Inferior parietal cortex (tissue), 1 donor: ENCODE results near the gene CLIC3.
A peak's percentile ranks its signal among the peaks of the same experiment; 100 is the strongest.

Experiments used
- DNase-seq: peaks from one replicate; pipeline ENCODE4 v3.0.0-alpha.2; 2016; ENCODE audit errors: extremely low spot score

CLIC3 gene

DNA sequence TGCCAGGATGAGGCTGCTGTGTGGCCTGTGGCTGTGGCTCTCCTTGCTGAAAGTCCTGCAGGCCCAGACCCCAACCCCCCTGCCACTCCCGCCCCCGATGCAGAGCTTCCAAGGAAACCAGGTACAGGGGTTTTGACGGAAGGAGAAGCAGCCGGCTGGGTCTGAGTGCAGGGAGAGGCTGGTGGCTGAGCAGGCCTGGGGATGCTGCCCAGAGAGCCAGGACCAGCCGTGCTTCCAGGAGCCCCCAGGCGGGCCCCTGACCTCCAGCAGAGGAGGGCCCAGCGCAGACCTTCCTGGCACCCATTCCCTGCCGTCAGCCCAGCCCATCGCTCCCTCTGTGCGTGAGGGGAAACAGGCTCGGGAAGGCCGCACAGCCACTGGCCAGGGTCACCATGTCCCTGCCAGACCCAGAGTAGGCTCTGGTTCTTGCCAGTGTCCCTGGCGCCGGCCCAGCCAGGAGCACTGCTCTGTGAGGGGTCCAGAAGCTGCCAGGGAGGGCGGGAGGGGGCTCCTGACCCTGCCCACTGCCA, 44.0 kb downstream of the CLIC3 start:
- DNase-seq = no peak

GRCh38 chr9:136951541-136952320, 44.6 kb downstream of the CLIC3 start, which contains the start of gene LCN12:
Gene LCN12 (plus strand): TSS chr9:136952273. CDS start chr9:136952328, 55 bp downstream.
- no peak for DNase-seq

DNA sequence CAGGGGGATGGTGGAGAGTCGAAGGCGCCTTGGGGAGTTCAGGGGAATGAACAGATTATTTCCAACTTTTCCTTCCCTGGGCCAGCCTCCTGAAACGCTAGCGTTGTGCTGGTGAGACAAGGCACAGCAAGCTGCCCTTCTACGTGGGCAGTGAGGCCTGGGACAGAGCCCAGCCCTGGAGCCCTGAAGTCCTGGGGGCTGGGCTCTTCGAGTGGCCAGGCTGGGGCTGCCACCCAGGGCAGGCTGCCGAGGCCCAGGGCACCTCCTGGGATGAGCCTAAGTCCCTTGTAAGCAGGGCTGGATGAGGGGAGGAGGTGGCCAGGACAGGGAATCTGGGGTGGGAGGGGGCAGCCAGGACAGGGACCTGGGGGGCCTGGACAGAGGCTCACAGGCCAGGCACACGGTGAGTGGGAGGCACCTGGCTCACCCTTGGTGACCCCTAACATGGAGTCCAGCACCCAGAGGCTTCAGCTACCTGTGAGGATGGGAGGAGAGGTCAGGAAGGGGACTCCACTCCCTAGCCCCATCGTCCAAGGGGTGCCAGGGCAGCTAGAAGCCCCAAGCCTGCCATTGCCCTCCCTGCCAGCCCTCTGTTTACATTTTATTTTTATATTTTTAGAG, 45.6 kb downstream of the CLIC3 start:
- DNase-seq = no peak

DNA sequence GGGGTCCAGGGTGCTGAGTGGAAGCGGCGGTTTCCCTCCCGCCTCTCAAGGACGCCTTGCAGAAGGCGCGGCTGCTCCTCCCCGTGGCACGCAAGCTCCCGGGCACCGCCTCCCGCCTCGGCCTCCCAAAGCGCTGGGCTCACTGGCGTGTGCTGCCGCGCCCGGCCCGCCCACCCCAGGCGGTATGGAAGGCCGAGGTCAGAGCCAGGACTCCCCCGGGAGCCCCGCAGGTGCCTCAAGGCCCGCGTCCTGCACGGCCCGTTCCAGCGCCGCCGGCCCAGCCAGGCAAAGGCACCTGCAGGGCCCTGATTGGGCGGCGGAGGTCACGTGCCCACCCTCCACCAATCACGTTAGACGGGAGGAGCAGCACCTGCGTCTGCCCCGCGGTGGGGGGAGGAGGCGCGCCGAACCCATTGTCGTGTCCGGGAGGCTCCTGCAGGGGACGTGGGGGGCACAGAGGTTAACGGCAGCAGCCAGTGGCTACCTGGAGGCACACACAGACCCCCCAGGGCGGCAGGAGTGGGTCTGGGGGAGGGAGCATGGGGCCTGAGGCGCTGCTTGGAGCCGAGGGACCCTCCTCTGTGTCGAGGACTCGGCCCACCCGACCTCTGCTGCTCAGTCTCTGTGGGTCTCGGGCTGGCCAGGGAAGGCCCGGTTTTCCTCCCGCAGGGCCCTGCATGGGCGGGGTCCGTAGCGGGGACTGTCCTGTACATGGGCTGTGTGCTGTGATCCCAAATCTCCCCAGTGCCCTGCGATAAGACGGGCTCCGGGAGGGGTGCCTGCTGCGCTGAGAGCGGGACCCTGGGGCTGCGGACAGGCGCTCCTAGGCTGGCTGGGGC, 46.3 kb downstream of the CLIC3 start:
- peak; percentile 96 for DNase-seq

GRCh38 chr9:136949239-136949816, 47.0 kb downstream of the CLIC3 start:
- DNase-seq = no peak

DNA sequence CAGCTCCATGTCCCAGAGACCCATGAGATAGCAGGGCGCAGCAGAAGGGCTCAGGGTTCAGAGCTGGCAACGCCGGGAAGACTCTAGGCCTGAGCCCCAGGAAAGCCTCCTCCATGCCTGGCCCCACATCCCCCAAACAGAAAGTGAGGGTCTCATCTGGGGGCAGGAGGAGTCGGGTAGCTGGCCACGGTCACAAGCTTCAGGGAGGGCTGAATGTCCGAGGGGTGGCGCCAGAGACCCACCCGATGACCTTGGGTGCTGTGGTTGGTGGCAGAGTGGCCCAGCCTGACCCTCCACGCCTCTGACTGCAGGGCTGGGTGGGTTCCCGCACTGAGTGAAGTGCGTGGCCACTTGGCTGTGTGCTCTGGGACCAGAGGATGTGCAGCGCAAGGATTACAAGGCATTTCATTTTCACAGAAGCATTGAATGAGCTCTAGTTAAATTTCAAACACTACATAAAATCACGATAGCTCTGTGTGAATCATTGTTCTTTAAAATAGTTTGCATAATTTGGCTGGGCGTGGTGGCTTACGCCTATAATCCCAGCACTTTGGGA, 48.3 kb downstream of the CLIC3 start:
- peak; percentile 70 for DNase-seq

DNA sequence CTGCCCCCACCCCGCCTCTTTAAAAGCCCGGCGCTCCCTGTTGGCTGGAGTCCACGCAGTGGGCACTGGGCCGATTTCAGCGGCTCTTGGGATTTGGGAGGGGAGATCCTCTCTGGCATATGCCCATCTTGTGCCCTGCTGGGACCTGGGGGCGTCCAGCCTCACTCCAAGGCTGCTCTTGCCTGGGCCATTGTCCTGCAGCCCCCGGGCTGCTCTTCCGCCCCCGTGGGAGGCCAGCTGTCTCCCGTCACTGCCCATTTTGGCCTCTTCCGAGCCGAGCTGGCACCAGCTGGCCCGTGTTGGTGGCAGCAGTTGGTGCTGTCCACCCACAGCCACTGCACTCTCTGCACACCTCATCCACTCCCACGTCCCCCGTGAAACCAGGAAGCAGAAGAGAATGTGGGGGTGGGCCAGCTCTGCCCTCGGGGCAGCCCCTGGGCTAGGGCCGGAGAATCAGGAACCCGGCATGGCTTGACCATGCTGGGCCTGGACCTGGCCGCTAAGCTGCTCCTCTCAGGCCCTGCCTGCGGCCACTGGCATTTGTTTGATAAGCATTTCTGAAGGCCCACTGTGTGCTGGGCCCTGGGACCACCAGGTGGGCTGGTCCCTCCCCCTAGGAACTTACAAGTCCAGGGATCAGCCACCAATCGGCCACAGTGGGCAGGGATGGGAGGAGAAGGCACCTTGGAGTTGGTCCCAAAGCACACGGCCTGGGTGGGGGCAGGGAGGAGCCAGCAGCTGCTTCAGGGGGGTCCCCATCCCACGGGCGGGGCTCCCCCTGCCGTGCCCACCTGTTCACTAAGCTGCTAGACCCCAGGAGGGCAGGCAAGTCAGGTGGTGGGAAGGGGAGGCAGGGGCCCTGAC, 49.1 kb downstream of the CLIC3 start:
- no peak for DNase-seq

DNA sequence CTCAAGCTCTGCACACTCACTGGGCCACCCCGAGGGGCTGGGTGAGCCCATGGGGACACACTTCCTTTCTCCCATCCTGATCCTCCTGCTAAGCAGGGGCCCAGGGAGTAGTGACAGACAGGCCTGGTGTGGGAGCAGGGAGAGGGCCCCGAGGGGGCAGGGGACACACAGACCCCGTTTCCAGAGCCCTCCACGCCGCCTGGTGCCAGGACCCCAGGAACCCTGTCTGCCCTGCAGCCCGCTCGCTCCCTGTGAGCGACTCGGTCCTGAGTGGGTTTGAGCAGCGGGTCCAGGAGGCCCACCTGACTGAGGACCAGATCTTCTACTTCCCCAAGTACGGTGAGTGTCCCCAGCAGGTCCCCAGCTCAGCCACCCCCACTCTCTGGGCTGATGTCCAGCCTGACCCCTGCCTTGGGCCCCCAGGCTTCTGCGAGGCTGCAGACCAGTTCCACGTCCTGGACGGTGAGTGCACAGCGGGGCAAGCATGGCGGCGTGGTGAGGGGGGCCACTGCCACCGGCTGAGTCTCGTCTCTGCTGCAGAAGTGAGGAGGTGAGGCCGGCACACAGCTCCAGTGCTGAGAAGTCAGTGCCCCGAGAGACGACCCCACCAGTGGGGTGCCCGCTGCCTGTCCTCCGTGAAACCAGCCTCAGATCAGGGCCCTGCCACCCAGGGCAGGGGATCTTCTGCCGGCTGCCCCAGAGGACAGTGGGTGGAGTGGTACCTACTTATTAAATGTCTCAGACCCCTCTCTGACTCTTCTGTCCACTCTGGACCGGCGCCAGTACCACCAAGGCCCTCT, 49.9 kb downstream of the CLIC3 start:
- DNase-seq = no peak

DNA sequence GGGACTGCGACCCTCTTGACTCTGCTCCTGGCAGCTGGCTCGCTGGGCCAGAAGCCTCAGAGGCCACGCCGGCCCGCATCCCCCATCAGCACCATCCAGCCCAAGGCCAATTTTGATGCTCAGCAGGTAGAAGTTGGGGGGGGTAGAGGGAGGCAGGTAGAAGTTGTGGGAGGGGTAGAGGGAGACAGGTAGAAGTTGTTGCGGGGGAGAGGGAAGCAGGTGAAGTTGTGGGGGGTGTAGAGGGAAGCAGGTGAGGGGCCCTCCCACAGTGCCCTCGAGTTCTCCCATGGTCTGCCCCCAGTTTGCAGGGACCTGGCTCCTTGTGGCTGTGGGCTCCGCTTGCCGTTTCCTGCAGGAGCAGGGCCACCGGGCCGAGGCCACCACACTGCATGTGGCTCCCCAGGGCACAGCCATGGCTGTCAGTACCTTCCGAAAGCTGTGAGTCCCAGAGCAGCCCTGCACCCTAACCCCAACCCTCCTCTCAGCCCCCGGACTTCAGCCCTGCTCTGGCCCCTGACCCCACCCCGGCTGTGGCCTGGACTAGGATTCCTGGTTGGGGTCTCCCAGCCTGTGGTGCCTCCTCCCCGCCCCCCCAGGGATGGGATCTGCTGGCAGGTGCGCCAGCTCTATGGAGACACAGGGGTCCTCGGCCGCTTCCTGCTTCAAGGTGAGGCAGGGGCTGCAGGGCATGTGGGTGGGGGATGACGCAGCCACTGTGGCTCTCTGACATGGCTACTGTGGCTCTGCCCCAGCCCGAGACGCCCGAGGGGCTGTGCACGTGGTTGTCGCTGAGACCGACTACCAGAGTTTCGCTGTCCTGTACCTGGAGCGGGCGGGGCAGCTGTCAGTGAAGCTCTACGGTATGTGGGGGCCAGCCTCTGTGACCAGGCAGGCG, 50.8 kb downstream of the CLIC3 start:
- no peak for DNase-seq
